Transverse colon (tissue), 4 donors: ENCODE measurements around the gene ADAM12.

ENCODE experiments used
- POLR2A ChIP-seq: fragments of 450-650 bp; IDR thresholded peaks from one replicate; pipeline ENCODE4 v1.6.1; 2016; ENCODE audit warnings: antibody characterized with exemption, mild to moderate bottlenecking, moderate library complexity
- POLR2AphosphoS5 ChIP-seq, 3 donors: sonication (generic); formaldehyde crosslinking; IDR thresholded peaks; one replicate each; pipeline ENCODE4 v1.6.1; 2016; ENCODE audit warnings: antibody characterized with exemption in 3 of 3
- TF ChIP-seq, protein P1 (sequence below), 5 experiments: fragments of 200-600 bp in 3 of 5; fragments of 450-650 bp in 2 of 5; sonication (generic) in 3 of 5; IDR thresholded peaks; 1 replicate in 2 of 5; 2 replicates in 3 of 5; pipeline ENCODE4 v1.5.1; 2016 to 2017; ENCODE audit warnings: antibody characterized with exemption in 5 of 5, inconsistent platforms in 3 of 5, mild to moderate bottlenecking in 2 of 5, moderate library complexity in 1 of 5

DNA sequence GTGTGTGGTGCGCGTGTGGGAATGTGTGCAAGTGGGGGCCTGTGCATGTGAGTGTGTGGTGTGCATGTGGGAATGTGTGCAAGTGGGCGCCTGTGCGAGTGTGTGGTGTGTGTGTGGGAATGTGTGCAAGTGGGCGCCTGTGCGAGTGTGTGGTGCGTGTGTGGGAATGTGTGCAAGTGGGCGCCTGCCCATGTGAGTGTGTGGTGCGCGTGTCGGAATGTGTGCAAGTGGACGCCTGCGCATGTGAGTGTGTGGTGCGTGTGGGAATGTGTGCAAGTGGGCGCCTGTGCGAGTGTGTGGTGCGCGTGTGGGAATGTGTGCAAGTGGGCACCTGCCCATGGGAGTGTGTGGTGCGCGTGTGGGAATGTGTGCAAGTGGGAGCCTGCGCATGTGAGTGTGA, 259.7 kb downstream of the ADAM12 start:
- TF ChIP-seq, protein P1, sequence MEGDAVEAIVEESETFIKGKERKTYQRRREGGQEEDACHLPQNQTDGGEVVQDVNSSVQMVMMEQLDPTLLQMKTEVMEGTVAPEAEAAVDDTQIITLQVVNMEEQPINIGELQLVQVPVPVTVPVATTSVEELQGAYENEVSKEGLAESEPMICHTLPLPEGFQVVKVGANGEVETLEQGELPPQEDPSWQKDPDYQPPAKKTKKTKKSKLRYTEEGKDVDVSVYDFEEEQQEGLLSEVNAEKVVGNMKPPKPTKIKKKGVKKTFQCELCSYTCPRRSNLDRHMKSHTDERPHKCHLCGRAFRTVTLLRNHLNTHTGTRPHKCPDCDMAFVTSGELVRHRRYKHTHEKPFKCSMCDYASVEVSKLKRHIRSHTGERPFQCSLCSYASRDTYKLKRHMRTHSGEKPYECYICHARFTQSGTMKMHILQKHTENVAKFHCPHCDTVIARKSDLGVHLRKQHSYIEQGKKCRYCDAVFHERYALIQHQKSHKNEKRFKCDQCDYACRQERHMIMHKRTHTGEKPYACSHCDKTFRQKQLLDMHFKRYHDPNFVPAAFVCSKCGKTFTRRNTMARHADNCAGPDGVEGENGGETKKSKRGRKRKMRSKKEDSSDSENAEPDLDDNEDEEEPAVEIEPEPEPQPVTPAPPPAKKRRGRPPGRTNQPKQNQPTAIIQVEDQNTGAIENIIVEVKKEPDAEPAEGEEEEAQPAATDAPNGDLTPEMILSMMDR (IDR thresholded peaks at IDR 0.05), result no peak
- TF ChIP-seq POLR2A (no peak), POLR2AphosphoS5 (IDR thresholded peaks at IDR 0.05) (no peak)
